Right lobe of liver (tissue), 6 donors: ENCODE results near the gene ENOX1. TPM values are rescaled to one million over a fixed set of nuclear protein-coding genes. Genes with fewer than 3 reads are reported as not detected.

ENCODE experiments used
- ATAC-seq, 4 donors: fragments of 200-7000 bp; cut with Tn5 transposase; one replicate each; pipeline ENCODE4 v1.9.1; 2020; ENCODE audit warnings: mild to moderate bottlenecking in 4 of 4, moderate library complexity in 4 of 4
- DNase-seq, 3 donors: peaks; one replicate each; pipeline ENCODE4 v3.0.0-alpha.2; 2020
- H3K27ac ChIP-seq, 3 donors: fragments of 200-600 bp; one replicate each; pipeline ENCODE4 v1.8.0; 2022
- H3K27me3 ChIP-seq, 2 donors: fragments of 200-600 bp; one replicate each; pipeline ENCODE4 v1.8.0; 2022
- H3K36me3 ChIP-seq, 4 donors: fragments of 200-600 bp; sonication (generic) in 1 of 4; one replicate each; pipeline versions ENCODE4 v1.5.1 to v1.8.0; 2017 to 2022; ENCODE audit warnings: control low read depth in 1 of 4
- H3K4me1 ChIP-seq, 4 donors: fragments of 200-600 bp; sonication (generic) in 1 of 4; one replicate each; pipeline versions ENCODE4 v1.5.1 to v1.8.0; 2017 to 2022; ENCODE audit warnings: control low read depth in 1 of 4
- H3K4me3 ChIP-seq, 3 donors: fragments of 200-600 bp; one replicate each; pipeline ENCODE4 v1.8.0; 2022
- H3K9me3 ChIP-seq, 4 donors: fragments of 200-600 bp; sonication (generic) in 1 of 4; one replicate each; pipeline versions ENCODE4 v1.5.1 to v1.8.0; 2017 to 2022; ENCODE audit warnings: control low read depth in 1 of 4
- CTCF ChIP-seq, 4 donors: fragments of 200-600 bp in 3 of 4; fragments of 450-650 bp in 1 of 4; IDR thresholded peaks; one replicate each; pipeline versions ENCODE4 v1.5.1 to v1.8.0; 2016 to 2022; ENCODE audit warnings: antibody characterized with exemption in 4 of 4, mild to moderate bottlenecking in 2 of 4
- POLR2A ChIP-seq: fragments of 450-650 bp; IDR thresholded peaks from one replicate; pipeline ENCODE4 v1.6.1; 2017; ENCODE audit warnings: antibody characterized with exemption, mild to moderate bottlenecking
- WGBS: methylation state at CpG from one replicate; pipeline ENCODE4 v1.1.6; 2018; ENCODE audit warnings: low coverage, low lambda C conversion rate; ENCODE audit not compliant: insufficient coverage; ENCODE audit errors: missing lambda C conversion rate; 5-methylcytosine and 5-hydroxymethylcytosine counted together
- intact Hi-C, 2 donors: fragments of 100-400 bp; cut with DNase I; formaldehyde crosslinking; loops; one replicate each; pipeline versions ENCODE4 v1.11.2 to v1.14.1; 2022
- total RNA-seq, 6 experiments: library from RNA; depleted of rRNA in 2 of 6; stranded (reverse); fragments of >200 nt in 2 of 6; fragmentation: NEBNext Ultra II Directional in 3 of 6; extraction: Animal tissue kit (Norgen Biotek cat#: 25700) in 3 of 6; gene quantifications; one replicate each; pipeline versions ENCODE4 v1.1.0 to v1.2.4, GENCODE V29; 2016 to 2023
- donor health status: DM: no; HTN: yes; CAD: no.
- donor health status: DM: no; HTN: no; CAD: no.
- donor health status: DM: no; HTN: no; CAD: no.
- donor health status: DM: no; HTN: yes; CAD: no.
- donor health status: DM: no; HTN: yes; CAD: no.

The ENOX1 gene
- total RNA-seq, 6 experiments from 2014 or later = 0.07 to 0.16 TPM; not detected in 4

DNA sequence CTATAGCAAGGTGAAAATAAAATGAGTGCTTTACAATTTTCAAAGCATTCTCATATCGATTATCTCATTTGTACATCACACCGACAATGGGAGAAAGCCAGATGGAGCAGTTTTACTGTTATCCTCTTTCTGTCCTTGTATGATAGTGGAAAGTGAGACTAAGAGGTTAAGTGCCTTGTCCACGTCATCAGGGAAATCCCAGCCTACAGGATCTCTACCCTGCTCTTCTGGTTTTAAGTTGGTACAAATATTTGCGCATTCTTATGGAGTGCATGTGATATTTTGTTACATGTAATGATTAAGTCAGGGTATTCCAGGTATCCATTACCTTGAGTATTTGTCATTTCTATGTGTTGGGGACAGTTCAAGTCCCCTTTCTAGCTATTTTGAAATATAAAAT lies 12.4 kb upstream of the ENOX1 start:
- intact Hi-C loops = no loop called here
- Histone ChIP-seq H3K9me3 (no peaks in the 10 kb centered on the region), H3K27ac (no peak overlapping the region), H3K36me3 (no peaks in the 10 kb centered on the region), H3K27me3 (no peaks in the 10 kb centered on the region), H3K4me1 (no peaks in the 10 kb centered on the region), H3K4me3 (no peak overlapping the region)
- DNase-seq (no peak), ATAC-seq (no peak)
- no peak for TF ChIP-seq CTCF (IDR thresholded peaks at IDR 0.05)
- no peak for TF ChIP-seq POLR2A
- WGBS = 68% methylated on average over 4 of the region's 4 CpGs

DNA sequence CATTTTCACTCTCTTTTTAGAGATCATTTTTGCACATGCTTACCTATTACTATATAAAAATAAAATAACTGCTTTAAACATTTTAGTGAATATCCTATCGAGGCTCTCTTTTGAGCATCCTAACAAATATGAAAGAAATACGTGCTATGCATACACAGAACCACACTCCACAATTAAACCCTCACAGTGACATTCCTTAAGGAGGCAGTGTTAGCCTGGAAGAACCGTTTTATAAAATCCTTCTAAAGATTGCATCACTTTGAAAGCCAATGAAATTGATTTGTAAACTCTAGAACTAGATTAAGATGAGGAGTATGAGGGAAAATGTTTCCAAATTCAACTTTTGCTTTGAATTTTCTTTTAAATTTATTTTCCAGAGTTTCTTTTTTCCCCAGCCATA lies 11.1 kb upstream of the ENOX1 start:
- ATAC-seq = no peak
- no peak for DNase-seq
- TF ChIP-seq CTCF (IDR thresholded peaks at IDR 0.05) (no peak), POLR2A (no peak)
- H3K27ac ChIP-seq = no peak overlapping the region
- WGBS = 52% methylated on average over 3 of the region's 3 CpGs
- H3K9me3 ChIP-seq = no peaks in the 10 kb centered on the region
- H3K27me3 ChIP-seq = no peaks in the 10 kb centered on the region
- no peaks in the 10 kb centered on the region for H3K36me3 ChIP-seq
- no peak overlapping the region for H3K4me3 ChIP-seq
- H3K4me1 ChIP-seq = no peaks in the 10 kb centered on the region
- intact Hi-C loops = no loop called here

GRCh38 chr13:43797159-43797558 lies 10.4 kb upstream of the ENOX1 start:
- H3K4me1 ChIP-seq = no peaks in the 10 kb centered on the region
- H3K27ac ChIP-seq = no peak overlapping the region
- no peaks in the 10 kb centered on the region for H3K27me3 ChIP-seq
- no peak overlapping the region for H3K4me3 ChIP-seq
- intact Hi-C loops = no loop called here
- H3K36me3 ChIP-seq = no peaks in the 10 kb centered on the region
- no peak for TF ChIP-seq CTCF (IDR thresholded peaks at IDR 0.05)
- no peak for TF ChIP-seq POLR2A
- ATAC-seq (no peak), DNase-seq (no peak)
- 76% methylated on average over 1 of the region's 1 CpG for WGBS
- no peaks in the 10 kb centered on the region for H3K9me3 ChIP-seq

GRCh38 chr13:43794416-43794815 lies 7.6 kb upstream of the ENOX1 start:
- H3K36me3 ChIP-seq = no peaks in the 10 kb centered on the region
- intact Hi-C loops = no loop called here
- TF ChIP-seq CTCF (IDR thresholded peaks at IDR 0.05) = no peak
- no peak for TF ChIP-seq POLR2A

More at GRCh38 chr13:43794416-43794815, 7.6 kb upstream of the ENOX1 start:
- Histone ChIP-seq H3K27me3 (no peaks in the 10 kb centered on the region), H3K27ac (no peak overlapping the region), H3K4me1 (no peaks in the 10 kb centered on the region), H3K9me3 (no peaks in the 10 kb centered on the region), H3K4me3 (no peak overlapping the region)
- DNase-seq (no peak), ATAC-seq (no peak)
